H9 (cell line): ENCODE measurements around the gene SYT9. TPM values are rescaled to one million over a fixed set of nuclear protein-coding genes. Genes with fewer than 3 reads are reported as not detected.

Experiments
- DNase-seq: peaks from one replicate; pipeline ENCODE4 v3.0.0-alpha.2; 2017
- H2AFZ ChIP-seq: one replicate; pipeline ENCODE4 v1.6.1; 2013; ENCODE audit warnings: mild to moderate bottlenecking, low read length, control low read depth, moderate library complexity
- H2AK5ac ChIP-seq: 2 replicates; pipeline ENCODE4 v1.6.1; 2013; ENCODE audit warnings: low read length, control low read depth, mixed read lengths; ENCODE audit not compliant: insufficient read length
- H2BK120ac ChIP-seq: one replicate; pipeline ENCODE4 v1.6.1; 2013; ENCODE audit warnings: low read depth, mild to moderate bottlenecking, low read length, control low read depth, inconsistent platforms; ENCODE audit not compliant: poor library complexity, severe bottlenecking
- H2BK12ac ChIP-seq: 2 replicates; pipeline ENCODE4 v1.6.1; 2013; ENCODE audit warnings: low read length, control low read depth, mixed read lengths, low read depth; ENCODE audit not compliant: insufficient read length
- H2BK15ac ChIP-seq: 2 replicates; pipeline ENCODE4 v1.6.1; 2013; ENCODE audit warnings: low read depth, low read length, control low read depth
- H2BK20ac ChIP-seq: one replicate; pipeline ENCODE4 v1.6.1; 2013; ENCODE audit warnings: low read depth, mild to moderate bottlenecking, low read length, control low read depth, inconsistent platforms; ENCODE audit not compliant: poor library complexity, severe bottlenecking
- H2BK5ac ChIP-seq: 2 replicates; pipeline ENCODE4 v1.6.1; 2013; ENCODE audit warnings: low read length, control low read depth, mixed read lengths; ENCODE audit not compliant: insufficient read length
- H3K14ac ChIP-seq: 2 replicates; pipeline ENCODE4 v1.6.1; 2013; ENCODE audit warnings: low read length, control low read depth; ENCODE audit not compliant: insufficient read depth
- H3K18ac ChIP-seq: 2 replicates; pipeline ENCODE4 v1.6.1; 2013; ENCODE audit warnings: low read depth, mild to moderate bottlenecking, mixed read lengths, low read length, control low read depth; ENCODE audit not compliant: insufficient read length
- H3K23ac ChIP-seq: 2 replicates; pipeline ENCODE4 v1.6.1; 2013; ENCODE audit warnings: low read length, control low read depth, mixed read lengths, low read depth; ENCODE audit not compliant: insufficient read length
- H3K23me2 ChIP-seq: 2 replicates; pipeline ENCODE4 v1.6.1; 2013; ENCODE audit warnings: low read depth, mild to moderate bottlenecking, mixed read lengths, low read length, control low read depth; ENCODE audit not compliant: insufficient read length, poor library complexity, severe bottlenecking
- H3K27ac ChIP-seq: 2 replicates; pipeline ENCODE4 v1.5.1; 2013; ENCODE audit warnings: low read length, control low read depth, mixed read lengths, low read depth; ENCODE audit not compliant: insufficient read length
- H3K27me3 ChIP-seq: 2 replicates; pipeline ENCODE4 v1.6.1; 2013; ENCODE audit warnings: low read length, control low read depth, inconsistent platforms; ENCODE audit not compliant: insufficient read depth
- H3K4ac ChIP-seq: 2 replicates; pipeline ENCODE4 v1.6.1; 2013; ENCODE audit warnings: low read depth, mild to moderate bottlenecking, control low read depth, inconsistent platforms, low read length, moderate library complexity
- H3K4me1 ChIP-seq: 2 replicates; pipeline ENCODE4 v1.6.1; 2013; ENCODE audit warnings: low read length, control low read depth, inconsistent platforms; ENCODE audit not compliant: insufficient read depth
- H3K4me2 ChIP-seq: 2 replicates; pipeline ENCODE4 v1.6.1; 2013; ENCODE audit warnings: low read length, control low read depth, mixed read lengths; ENCODE audit not compliant: insufficient read length, insufficient read depth
- H3K56ac ChIP-seq: 2 replicates; pipeline ENCODE4 v1.6.1; 2013; ENCODE audit warnings: low read depth, mild to moderate bottlenecking, mixed read lengths, low read length, control low read depth; ENCODE audit not compliant: insufficient read length
- H3K79me1 ChIP-seq: 2 replicates; pipeline ENCODE4 v1.6.1; 2013; ENCODE audit warnings: low read depth, mild to moderate bottlenecking, moderate library complexity, low read length, control low read depth, inconsistent platforms; ENCODE audit not compliant: insufficient read depth, poor library complexity, severe bottlenecking
- H3K79me2 ChIP-seq: 2 replicates; pipeline ENCODE4 v1.6.1; 2013; ENCODE audit warnings: low read length, control low read depth, inconsistent platforms; ENCODE audit not compliant: insufficient read depth
- H3K9ac ChIP-seq: 2 replicates; pipeline ENCODE4 v1.6.1; 2013; ENCODE audit warnings: low read length, control low read depth, mixed read lengths; ENCODE audit not compliant: insufficient read length; ENCODE audit errors: extremely low read depth
- H3K9me3 ChIP-seq: one replicate; pipeline ENCODE4 v1.6.1; 2013; ENCODE audit warnings: low read depth, low read length, inconsistent platforms; ENCODE audit not compliant: control insufficient read depth
- H3T11ph ChIP-seq: one replicate; pipeline ENCODE4 v1.6.1; 2013; ENCODE audit warnings: mild to moderate bottlenecking, low read length, control low read depth, inconsistent platforms
- H4K20me1 ChIP-seq: one replicate; pipeline ENCODE4 v1.6.1; 2013; ENCODE audit not compliant: control insufficient read depth, insufficient read length, insufficient read depth
- H4K5ac ChIP-seq: 2 replicates; pipeline ENCODE4 v1.6.1; 2013; ENCODE audit warnings: low read depth, mild to moderate bottlenecking, mixed read lengths, low read length, control low read depth; ENCODE audit not compliant: insufficient read length
- H4K8ac ChIP-seq: replicated peaks from 2 replicates; pipeline ENCODE4 v1.6.1; 2013; ENCODE audit warnings: low read length, control low read depth, mixed read lengths, low read depth; ENCODE audit not compliant: insufficient read length
- H4K91ac ChIP-seq: 2 replicates; pipeline ENCODE4 v1.6.1; 2013; ENCODE audit warnings: low read depth, mild to moderate bottlenecking, moderate library complexity, mixed read lengths, low read length, control low read depth; ENCODE audit not compliant: insufficient read length
- H3K27ac Mint-ChIP-seq, 3 experiments: 2 replicates in 2 of 3; 3 replicates in 1 of 3; pipeline ENCODE4 v1.8.0; 2020 to 2021; ENCODE audit warnings: mixed read lengths in 3 of 3, mild to moderate bottlenecking in 1 of 3, moderate library complexity in 1 of 3
- H3K27me3 Mint-ChIP-seq: 2 replicates; pipeline ENCODE4 v1.8.0; 2021; ENCODE audit warnings: low read depth, mild to moderate bottlenecking, moderate library complexity, mixed read lengths
- H3K36me3 Mint-ChIP-seq, 3 experiments: 2 replicates in 2 of 3; 3 replicates in 1 of 3; pipeline ENCODE4 v1.8.0; 2020 to 2021; ENCODE audit warnings: low read depth in 3 of 3, mixed read lengths in 3 of 3; ENCODE audit not compliant: insufficient read depth in 1 of 3
- H3K4me1 Mint-ChIP-seq, 2 experiments: 2 replicates each; pipeline ENCODE4 v1.8.0; 2020; ENCODE audit warnings: mixed read lengths in 2 of 2
- H3K4me3 Mint-ChIP-seq, 2 experiments: 2 replicates in 1 of 2; 3 replicates in 1 of 2; pipeline ENCODE4 v1.8.0; 2020 to 2021; ENCODE audit warnings: mild to moderate bottlenecking in 2 of 2, mixed read lengths in 2 of 2, moderate library complexity in 1 of 2
- H3K9me3 Mint-ChIP-seq, 2 experiments: 2 replicates in 1 of 2; 3 replicates in 1 of 2; pipeline ENCODE4 v1.8.0; 2020; ENCODE audit warnings: mild to moderate bottlenecking in 2 of 2, mixed read lengths in 2 of 2, moderate library complexity in 1 of 2
- CTCF ChIP-seq: fragments of 200-600 bp; sonication (generic); conservative IDR thresholded peaks from 3 replicates; pipeline ENCODE4 v1.8.0; 2021; ENCODE audit warnings: antibody characterized with exemption, mild to moderate bottlenecking
- WGBS: extraction: QIAGEN DNeasy Blood & Tissue Kit; methylation state at CpG from one replicate; pipeline ENCODE4 v1.1.7; 2013; ENCODE audit warnings: missing lambda C conversion rate, low lambda C conversion rate, mixed read lengths; ENCODE audit not compliant: insufficient read length; ENCODE audit errors: extremely low coverage; 5-methylcytosine and 5-hydroxymethylcytosine counted together
- total RNA-seq: library from RNA; stranded (reverse); gene quantifications from 2 replicates; pipeline ENCODE4 v1.2.1, GENCODE V29; 2021

The SYT9 gene
- total RNA-seq, 1 experiment from 2014 or later: 0.63 TPM

- Histone ChIP-seq H3K4me2 (no peak overlapping the region), H3K9ac (no peak overlapping the region), H2AK5ac (no peak overlapping the region), H3K56ac (no peak overlapping the region), H3K9me3 (no peaks in the 10 kb centered on the region), H3K14ac (no peak overlapping the region), H2BK20ac (no peak overlapping the region), H3K79me2 (no peaks in the 10 kb centered on the region), H3K4ac (no peak overlapping the region), H2BK15ac (no peak overlapping the region), H3T11ph (no peak overlapping the region), H2BK12ac (no peak overlapping the region), H4K91ac (no peak overlapping the region), H4K5ac (no peak overlapping the region), H3K18ac (no peak overlapping the region), H3K79me1 (no peaks in the 10 kb centered on the region), H2BK120ac (no peak overlapping the region), H3K4me1 (0 out of 2 replicates have a peak, but pooled peaks cover 5% of the 10 kb centered on the region), H4K20me1 (no peaks in the 10 kb centered on the region), H2AFZ (no peak overlapping the region), H2BK5ac (no peak overlapping the region), H3K27me3 (no peaks in the 10 kb centered on the region; the same call in 1 of the 2 replicates), H3K23me2 (no peaks in the 10 kb centered on the region), H3K27ac (no peak overlapping the region), H4K8ac (no peak overlapping the region), H3K23ac (no peak overlapping the region)
- no peaks in the 10 kb centered on the region; the same call in 1 of the 2 replicates for H3K27me3 Mint-ChIP-seq
- no peak overlapping the region for H3K4me3 Mint-ChIP-seq
- no peak for TF ChIP-seq CTCF
- WGBS: no CpG with 5 or more reads among the region's 5 CpGs
- peaks cover 2 to 7% of the 10 kb centered on the region in 2 experiments for H3K4me1 Mint-ChIP-seq
- no peak for DNase-seq
- no peak overlapping the region for H3K27ac Mint-ChIP-seq
- no peaks in the 10 kb centered on the region; a peak in 1 of 7 replicates for H3K36me3 Mint-ChIP-seq
- H3K9me3 Mint-ChIP-seq: no peaks in the 10 kb centered on the region
Measured at GRCh38 chr11:7422544-7423331, 171.0 kb downstream of the SYT9 start.
